GM12892 (cell line): ENCODE data around the gene KIR3DL1.
"Not testable (repeated sequence)": the region's sequence is repeated elsewhere in the genome, so short reads cannot be mapped to it uniquely, and the experiment has no call there.

Source experiments
- DNase-seq: peaks from one replicate; pipeline ENCODE4 v3.0.0; 2011; ENCODE audit not compliant: insufficient read length
- FAIRE-seq: peaks from 2 replicates; lab custom pipeline; 2011; peaks lifted over from hg19 to GRCh38; lab: Jason Lieb, UNC
- POLR2A ChIP-seq: IDR thresholded peaks from 2 replicates; pipeline ENCODE4 v1.6.1; 2011; ENCODE audit warnings: low read depth, low read length, control low read depth
- POLR2AphosphoS5 ChIP-seq: IDR thresholded peaks from 2 replicates; pipeline ENCODE4 v1.6.1; 2011; ENCODE audit warnings: low read depth, low read length, control low read depth
- TAF1 ChIP-seq: IDR thresholded peaks from 2 replicates; pipeline ENCODE4 v1.6.1; 2011; ENCODE audit warnings: low read depth, mild to moderate bottlenecking, control low read depth, low read length, borderline replicate concordance

KIR3DL1 gene

DNA sequence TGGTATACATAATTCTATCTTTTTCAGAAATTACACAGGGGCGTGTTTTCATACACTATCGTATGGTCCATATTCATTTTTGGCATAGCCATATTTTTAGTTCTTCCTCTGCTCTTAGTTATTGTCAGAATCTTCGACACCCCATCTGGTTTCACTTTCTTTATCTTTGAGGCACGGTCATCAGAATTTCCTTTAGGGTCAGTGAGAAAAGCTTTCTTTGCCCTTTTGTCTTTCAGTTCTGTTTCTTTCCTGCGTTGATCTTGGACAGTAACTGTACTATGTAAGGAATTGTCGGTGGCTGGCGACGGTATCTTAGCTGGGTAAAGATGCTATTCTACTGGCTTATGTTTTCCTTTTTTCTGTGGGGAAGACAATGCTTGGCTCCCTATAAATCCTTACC lies 23.5 kb upstream of the KIR3DL1 start:
- TF ChIP-seq POLR2A = no peak
- TF ChIP-seq TAF1 = no peak
- DNase-seq (no peak), FAIRE-seq (peak; percentile 40)

DNA sequence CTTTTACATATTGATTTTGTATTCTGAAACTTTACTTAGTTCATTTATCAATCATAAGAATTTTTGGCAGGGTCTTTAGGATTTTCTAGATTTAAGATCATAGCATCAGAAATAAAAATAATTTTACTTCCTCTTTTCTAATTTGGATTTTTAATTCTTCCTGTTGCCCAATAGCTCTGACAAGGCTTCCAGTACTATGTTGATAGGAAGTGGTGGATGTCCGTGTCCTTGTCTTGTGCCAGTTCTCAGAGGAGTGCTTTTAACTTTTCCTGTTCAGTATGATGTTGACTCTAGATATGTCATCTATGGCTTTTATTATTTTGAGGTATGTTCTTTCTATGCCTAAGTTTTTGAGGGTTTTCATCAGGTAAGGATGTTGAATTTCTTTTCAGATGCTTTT lies 20.5 kb upstream of the KIR3DL1 start:
- FAIRE-seq (no peak), DNase-seq (no peak)
- TF ChIP-seq POLR2AphosphoS5 = no peak
- TF ChIP-seq POLR2A = no peak
- no peak for TF ChIP-seq TAF1

DNA sequence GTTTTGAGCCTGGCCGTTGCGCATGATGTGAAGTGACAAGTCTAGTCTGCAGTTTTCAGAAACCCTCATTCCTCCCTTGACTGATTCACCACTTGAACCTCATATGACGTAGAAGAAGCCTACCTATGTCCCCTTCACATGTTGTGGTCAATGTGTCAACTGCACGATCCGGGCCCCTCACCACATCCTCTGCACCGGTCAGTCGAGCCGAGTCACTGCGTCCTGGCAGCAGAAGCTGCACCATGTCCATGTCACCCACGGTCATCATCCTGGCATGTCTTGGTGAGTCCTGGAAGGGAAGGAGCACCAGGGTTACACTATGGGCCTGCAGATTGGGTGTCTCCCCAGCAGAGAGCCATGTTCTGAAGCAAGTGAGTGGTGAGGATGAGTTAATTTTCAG lies 12.9 kb upstream of the KIR3DL1 start, which contains the start of gene KIR2DL4:
KIR2DL4 (plus strand) TSS at position 201 of the 400 bp plus-strand sequence; CDS start at position 243, 42 bp downstream.
- FAIRE-seq = no peak
- TF ChIP-seq TAF1 = no peak
- no peak for TF ChIP-seq POLR2A
- no peak for DNase-seq

DNA sequence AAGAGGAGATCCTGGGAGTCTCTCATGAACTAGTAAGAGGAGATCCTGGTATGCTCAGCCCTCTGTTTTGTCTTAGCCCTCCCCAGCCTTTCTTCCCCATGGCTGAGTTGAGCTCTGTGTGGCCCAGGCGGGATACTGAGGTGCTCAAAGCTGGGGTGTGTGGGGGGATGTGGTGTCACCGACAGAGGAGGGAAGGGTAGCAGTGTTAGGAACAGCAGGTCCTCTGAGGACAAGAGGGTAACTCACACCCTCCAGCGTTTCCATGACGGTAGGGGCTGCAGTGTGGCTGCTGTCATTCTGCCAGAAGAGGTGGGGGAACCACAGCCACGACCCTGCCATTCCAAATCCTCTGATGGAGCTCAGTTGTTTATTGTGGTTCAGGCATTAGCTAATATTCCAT lies 12.2 kb upstream of the KIR3DL1 start:
- TF ChIP-seq POLR2AphosphoS5 (no peak), POLR2A (no peak), TAF1 (no peak)
- FAIRE-seq (no peak), DNase-seq (no peak)

DNA sequence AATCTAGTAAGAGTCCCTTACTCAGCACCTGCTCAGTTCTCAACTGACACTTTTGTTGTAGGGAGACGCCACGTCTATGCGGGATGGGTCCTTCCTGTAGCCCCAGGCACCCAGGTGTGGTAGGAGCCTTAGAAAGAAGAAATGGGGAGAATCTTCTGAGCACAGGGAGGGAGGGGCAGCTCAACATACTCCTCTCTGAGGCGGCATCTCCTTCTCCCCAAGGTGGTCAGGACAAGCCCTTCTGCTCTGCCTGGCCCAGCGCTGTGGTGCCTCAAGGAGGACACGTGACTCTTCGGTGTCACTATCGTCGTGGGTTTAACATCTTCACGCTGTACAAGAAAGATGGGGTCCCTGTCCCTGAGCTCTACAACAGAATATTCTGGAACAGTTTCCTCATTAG lies 11.7 kb upstream of the KIR3DL1 start:
- DNase-seq (no peak), FAIRE-seq (no peak)

DNA sequence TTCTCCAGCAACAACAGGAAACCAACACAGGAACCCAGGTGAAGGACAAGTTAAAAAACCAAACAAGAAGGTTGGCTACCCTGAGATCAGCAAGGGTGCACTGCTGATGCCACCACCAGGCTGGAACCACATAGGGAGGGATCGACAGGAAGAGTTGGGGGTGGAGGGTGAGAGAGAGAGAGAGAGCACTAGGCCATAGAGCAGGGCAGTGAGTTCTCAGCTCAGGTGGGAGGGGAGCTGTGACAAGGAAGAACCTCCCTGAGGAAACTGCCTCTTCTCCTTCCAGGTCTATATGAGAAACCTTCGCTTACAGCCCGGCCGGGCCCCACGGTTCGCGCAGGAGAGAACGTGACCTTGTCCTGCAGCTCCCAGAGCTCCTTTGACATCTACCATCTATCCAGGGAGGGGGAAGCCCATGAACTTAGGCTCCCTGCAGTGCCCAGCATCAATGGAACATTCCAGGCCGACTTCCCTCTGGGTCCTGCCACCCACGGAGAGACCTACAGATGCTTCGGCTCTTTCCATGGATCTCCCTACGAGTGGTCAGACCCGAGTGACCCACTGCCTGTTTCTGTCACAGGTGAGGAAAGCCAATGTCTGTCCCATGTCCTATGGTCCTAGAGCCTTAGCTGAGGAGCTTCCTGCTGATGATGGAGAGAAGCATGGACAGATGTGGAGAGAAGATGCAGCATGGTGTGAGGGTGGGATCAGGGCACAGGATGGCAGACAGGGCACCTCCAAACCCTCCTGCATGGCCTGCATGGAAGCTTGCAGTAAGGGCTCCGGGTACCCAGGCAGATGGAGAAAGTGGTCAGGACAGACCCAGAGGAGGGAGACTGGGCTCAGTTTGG lies 10.4 kb upstream of the KIR3DL1 start:
- DNase-seq (no peak), FAIRE-seq (no peak)
- TF ChIP-seq POLR2A (no peak), POLR2AphosphoS5 (no peak), TAF1 (no peak)

More for the DNA sequence above, 11.7 kb upstream of the KIR3DL1 start:
- TF ChIP-seq POLR2A (no peak), TAF1 (no peak), POLR2AphosphoS5 (no peak)

DNA sequence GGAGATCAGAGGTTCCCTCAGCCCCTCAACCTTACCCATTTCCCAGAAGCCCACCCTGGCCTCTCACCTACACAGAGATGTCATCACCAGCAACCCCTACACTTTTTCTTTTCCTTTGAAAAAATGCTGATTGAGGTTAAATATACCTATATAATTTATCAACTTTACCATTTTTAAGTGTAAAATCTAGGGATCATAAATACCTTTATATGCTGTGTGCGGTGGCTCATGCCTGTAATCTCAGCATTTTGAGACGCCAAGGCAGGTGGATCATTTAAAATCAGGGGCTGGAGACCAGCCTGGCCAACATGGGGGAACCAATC lies 9.8 kb upstream of the KIR3DL1 start:
- DNase-seq (no peak), FAIRE-seq (no peak)
- TF ChIP-seq TAF1 (no peak), POLR2AphosphoS5 (no peak), POLR2A (no peak)

DNA sequence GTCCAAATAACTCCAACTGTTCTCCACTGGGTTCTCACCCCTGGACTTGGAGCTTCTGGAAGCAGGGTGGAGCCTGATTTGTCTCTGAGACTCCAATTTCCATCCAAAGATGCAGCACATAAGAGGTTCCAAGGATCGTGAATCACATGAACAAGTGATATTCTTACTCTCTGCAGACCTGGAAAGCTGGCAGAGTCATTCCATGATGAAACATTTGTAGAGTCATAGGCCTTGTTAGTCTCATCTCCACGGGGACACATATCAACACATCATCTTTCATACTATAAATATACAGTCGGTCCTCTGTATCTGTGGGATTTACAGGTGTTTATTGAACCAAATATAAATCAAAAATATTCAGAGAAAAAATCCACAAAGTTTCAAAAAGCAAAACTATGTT lies 1.7 kb upstream of the KIR3DL1 start:
- DNase-seq, FAIRE-seq: not testable (repeated sequence)

DNA sequence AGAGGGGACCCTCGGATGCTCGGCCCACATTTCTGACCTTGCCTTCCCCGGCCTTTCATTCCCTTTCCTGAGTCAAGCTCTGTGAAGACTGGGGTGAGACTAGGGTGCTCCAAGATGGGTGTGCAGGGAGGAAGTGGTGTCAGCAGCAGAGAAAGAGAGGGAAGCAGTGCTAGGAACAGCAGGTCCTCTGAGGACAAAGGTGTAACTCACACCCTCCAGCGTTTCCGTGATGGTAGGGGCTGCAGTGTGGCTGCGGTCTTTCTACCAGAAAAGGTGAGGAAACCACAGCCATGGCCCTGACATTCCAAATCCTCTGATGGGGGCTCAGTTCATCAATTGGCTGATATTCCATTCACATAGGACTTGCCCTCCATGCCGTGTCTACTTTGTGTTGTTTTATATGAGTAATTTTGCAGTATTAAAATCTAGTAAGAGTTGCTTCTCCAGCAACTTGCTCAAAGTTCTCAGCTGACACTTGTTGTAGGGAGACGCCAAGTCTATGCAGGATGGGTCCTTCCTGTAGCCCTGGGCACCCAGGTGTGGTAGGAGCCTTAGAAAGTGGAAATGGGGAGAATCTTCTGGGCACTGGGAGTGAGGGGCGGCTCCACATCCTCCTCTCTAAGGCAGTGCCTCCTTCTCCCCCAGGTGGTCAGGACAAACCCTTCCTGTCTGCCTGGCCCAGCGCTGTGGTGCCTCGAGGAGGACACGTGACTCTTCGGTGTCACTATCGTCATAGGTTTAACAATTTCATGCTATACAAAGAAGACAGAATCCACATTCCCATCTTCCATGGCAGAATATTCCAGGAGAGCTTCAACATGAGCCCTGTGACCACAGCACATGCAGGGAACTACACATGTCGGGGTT lies 1.6 kb downstream of the KIR3DL1 start:
- no peak for FAIRE-seq
- TF ChIP-seq TAF1 (no peak), POLR2AphosphoS5 (no peak), POLR2A (no peak)
- DNase-seq = no peak

DNA sequence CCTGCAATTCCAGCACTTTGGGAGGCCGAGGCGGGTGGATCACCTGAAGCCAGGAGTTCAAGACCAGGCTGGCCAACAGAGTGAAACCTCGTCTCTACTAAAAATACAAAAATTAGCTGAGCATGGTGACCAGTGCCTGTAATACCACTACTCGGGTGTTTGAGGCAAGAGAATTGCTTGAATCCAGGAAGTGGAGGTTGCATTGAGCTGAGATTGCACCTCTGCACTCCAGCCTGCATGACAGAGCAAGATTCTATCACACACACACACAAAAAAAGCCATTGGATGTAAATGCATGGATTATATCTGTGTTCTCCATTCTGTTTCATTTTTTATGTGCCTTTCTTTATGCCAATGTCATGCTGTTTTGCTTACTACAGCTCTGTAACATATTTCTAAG lies 8.1 kb downstream of the KIR3DL1 start:
- not testable (repeated sequence) for DNase-seq, FAIRE-seq

DNA sequence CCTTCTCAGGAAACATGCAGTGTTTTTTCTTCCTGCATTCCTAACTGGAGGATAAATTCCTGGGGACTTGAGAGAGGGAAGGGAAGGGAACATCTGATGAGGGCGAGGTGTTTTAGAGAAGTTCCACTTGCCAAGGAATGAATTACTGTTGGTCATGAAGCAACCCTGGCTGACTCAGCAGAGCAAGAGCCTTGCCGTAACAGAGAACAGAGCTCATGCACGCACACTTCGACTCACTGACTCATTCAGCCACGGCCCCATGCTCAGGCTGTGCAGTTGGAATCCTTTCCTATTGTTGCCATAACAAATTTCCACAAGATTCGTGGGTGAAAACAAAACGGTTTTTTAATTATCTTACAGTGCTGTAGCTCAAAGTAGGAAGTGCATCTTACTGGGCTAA lies 9.1 kb downstream of the KIR3DL1 start:
- DNase-seq, FAIRE-seq: not testable (repeated sequence)

DNA sequence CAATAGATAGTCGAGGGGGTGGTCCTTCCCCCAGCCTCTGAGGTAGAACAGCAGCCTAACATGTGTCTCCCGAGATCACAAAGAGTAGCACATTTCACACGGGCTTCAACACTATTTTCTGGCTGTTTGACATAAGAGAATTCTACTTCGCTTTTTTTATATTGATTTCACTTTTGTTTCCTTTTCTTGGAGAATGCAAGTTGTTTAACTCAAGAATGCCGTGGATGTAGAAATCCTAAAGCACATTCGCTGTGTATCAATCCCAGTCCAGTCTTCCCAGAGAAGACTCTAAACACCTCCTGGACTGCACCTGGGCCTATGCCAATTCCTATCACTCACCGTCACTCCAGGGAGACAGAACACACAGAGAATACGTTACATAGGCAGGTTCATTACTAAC lies 11.8 kb downstream of the KIR3DL1 start:
- FAIRE-seq, DNase-seq: not testable (repeated sequence)

DNA sequence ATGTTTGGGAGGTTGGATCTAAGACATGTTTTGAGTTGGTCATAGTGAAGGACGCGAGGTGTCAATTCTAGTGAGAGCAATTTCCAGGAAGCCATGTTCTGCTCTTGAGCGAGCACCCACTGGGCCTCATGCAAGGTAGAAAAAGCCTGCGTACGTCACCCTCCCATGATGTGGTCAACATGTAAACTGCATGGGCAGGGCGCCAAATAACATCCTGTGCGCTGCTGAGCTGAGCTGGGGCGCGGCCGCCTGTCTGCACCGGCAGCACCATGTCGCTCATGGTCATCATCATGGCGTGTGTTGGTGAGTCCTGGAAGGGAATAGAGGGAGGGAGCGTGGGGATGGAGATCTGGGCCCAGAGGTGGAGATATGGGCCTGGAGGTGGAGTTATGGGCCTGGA lies 16.2 kb downstream of the KIR3DL1 start, which contains the start of gene KIR2DS4:
KIR2DS4 (plus strand) TSS at position 181 of the 400 bp plus-strand sequence.
- not testable (repeated sequence) for DNase-seq

DNA sequence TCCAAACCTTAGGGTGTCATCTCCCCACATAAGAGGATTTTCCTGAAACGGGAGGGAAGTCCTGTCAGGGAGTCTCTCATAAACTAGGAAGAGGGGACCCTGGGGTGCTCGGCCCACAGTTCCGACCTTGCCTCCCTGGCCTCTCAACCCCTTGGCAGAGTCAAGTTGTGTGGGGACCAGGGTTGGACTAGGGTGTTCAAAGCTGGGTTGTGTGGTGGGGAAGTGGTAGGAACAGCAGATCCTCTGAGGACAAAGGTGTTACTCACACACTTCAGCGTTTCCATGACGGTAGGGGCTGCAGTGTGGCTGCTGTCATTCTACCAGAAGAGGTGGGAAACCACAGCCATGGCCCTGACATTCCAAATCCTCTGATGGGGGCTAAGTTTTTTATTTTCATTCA lies 18.9 kb downstream of the KIR3DL1 start:
- FAIRE-seq, DNase-seq: not testable (repeated sequence)

More for the DNA sequence above, 16.2 kb downstream of the KIR3DL1 start, which contains the start of gene KIR2DS4:
- not testable (repeated sequence) for FAIRE-seq

DNA sequence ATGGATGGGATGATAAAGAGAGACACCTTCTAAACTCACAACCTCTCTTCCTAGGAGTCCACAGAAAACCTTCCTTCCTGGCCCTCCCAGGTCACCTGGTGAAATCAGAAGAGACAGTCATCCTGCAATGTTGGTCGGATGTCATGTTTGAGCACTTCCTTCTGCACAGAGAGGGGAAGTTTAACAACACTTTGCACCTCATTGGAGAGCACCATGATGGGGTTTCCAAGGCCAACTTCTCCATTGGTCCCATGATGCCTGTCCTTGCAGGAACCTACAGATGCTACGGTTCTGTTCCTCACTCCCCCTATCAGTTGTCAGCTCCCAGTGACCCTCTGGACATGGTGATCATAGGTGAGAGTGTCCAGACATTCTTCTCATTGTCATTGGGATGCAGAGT lies 21.3 kb downstream of the KIR3DL1 start:
- FAIRE-seq, DNase-seq: not testable (repeated sequence)

DNA sequence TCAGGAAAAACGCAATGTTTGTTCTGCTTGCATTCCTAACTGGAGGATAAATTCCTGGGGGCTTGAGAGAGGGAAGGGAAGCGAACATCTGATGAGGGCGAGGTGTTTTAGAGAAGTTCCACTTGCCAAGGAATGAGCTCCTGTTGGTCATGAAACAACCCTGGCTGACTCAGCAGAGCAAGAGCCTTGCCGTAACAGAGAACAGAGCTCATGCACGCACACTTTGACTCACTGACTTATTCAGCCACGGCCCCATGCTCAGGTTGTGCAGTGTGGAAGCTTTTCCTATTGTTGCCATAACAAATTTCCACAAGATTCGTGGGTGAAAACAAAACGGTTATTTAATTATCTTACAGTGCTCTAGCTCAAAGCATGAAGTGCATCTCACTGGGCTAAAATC lies 26.9 kb downstream of the KIR3DL1 start:
- not testable (repeated sequence) for FAIRE-seq, DNase-seq

DNA sequence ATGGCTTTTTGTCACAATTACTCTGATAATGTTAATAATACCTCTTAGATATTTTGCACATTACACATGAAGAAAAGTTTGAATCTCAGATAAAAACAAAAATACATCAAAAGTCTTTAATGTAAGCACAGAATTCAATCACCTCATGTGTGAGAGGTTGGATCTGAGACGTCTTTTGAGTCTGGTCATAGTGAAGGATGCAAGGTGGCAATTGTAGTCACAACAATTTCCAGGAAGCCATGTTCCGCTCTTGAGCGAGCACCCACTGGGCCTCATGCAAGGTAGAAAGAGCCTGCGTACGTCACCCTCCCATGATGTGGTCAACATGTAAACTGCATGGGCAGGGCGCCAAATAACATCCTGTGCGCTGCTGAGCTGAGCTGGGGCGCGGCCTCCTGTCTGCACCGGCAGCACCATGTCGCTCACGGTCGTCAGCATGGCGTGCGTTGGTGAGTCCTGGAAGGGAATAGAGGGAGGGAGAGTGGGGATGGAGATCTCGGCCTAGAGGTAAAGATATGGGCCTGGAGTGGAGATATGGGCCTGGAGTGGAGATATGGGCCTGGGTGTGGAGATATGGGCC lies 33.9 kb downstream of the KIR3DL1 start, which contains the start of gene KIR3DL2:
KIR3DL2 (plus strand) TSS at position 383 of the 580 bp plus-strand sequence; CDS start at position 416, 33 bp downstream.
- DNase-seq, FAIRE-seq: not testable (repeated sequence)
